WTC11 (cell line): ENCODE results near the gene RNU5B-1. TPM values are rescaled to one million over a fixed set of nuclear protein-coding genes. Genes with fewer than 3 reads are reported as not detected.

ENCODE experiments used
- ATAC-seq: fragments of 200-7000 bp; cut with Tn5 transposase; 2 replicates; pipeline ENCODE4 v1.10.0; 2021; ENCODE audit warnings: mild to moderate bottlenecking, moderate library complexity
- CTCF ChIA-PET: fragments of 300-600 bp; sonication (Branson Sonifier 250); formaldehyde crosslinking; loops from one replicate; lab custom pipeline; 2021; ENCODE audit warnings: antibody characterized with exemption; lab: Charles Lee
- POLR2A ChIA-PET: fragments of 350-600 bp; sonication (Branson Sonifier 250); formaldehyde crosslinking; loops from one replicate; lab custom pipeline; 2021; ENCODE audit warnings: antibody characterized with exemption; lab: Charles Lee
- DNase-seq: peaks from one replicate; pipeline ENCODE4 v3.0.0; 2021; ENCODE audit warnings: low spot score
- H3K27ac Mint-ChIP-seq: 2 replicates; pipeline ENCODE4 v1.8.0; 2021; ENCODE audit warnings: mixed read lengths
- H3K27me3 Mint-ChIP-seq: 2 replicates; pipeline ENCODE4 v1.8.0; 2021; ENCODE audit warnings: low read depth, mild to moderate bottlenecking, moderate library complexity, mixed read lengths
- H3K36me3 Mint-ChIP-seq: 2 replicates; pipeline ENCODE4 v1.8.0; 2021; ENCODE audit warnings: mixed read lengths
- H3K4me1 Mint-ChIP-seq: 2 replicates; pipeline ENCODE4 v1.8.0; 2022; ENCODE audit warnings: mixed read lengths
- H3K4me3 Mint-ChIP-seq: 2 replicates; pipeline ENCODE4 v1.8.0; 2021; ENCODE audit warnings: mild to moderate bottlenecking, moderate library complexity, mixed read lengths
- H3K9me3 Mint-ChIP-seq: 2 replicates; pipeline ENCODE4 v1.8.0; 2021; ENCODE audit warnings: mixed read lengths
- ELF4 ChIP-seq: sonication (generic); formaldehyde crosslinking; IDR thresholded peaks from 2 replicates; pipeline ENCODE4 v1.8.1; 2022; ENCODE audit warnings: low read depth, mild to moderate bottlenecking, moderate library complexity, missing genetic modification reagents
- EMX1 ChIP-seq: fragments of 250-450 bp; sonication (Bioruptor Pico); IDR thresholded peaks from 2 replicates; pipeline ENCODE4 v1.8.0; 2021; ENCODE audit warnings: mild to moderate bottlenecking
- GABPB1 ChIP-seq: sonication (generic); formaldehyde crosslinking; IDR thresholded peaks from 2 replicates; pipeline ENCODE4 v1.8.1; 2023; ENCODE audit warnings: mild to moderate bottlenecking, missing genetic modification reagents
- JAZF1 ChIP-seq: fragments of 250-450 bp; sonication (Bioruptor Pico); IDR thresholded peaks from 2 replicates; pipeline ENCODE4 v1.9.0; 2021; ENCODE audit warnings: moderate library complexity, mild to moderate bottlenecking, inconsistent platforms
- NR1H2 ChIP-seq: sonication (generic); formaldehyde crosslinking; IDR thresholded peaks from 2 replicates; pipeline ENCODE4 v1.9.0; 2021; ENCODE audit warnings: mild to moderate bottlenecking, moderate library complexity, missing genetic modification reagents
- NR3C1 ChIP-seq: sonication (generic); formaldehyde crosslinking; conservative IDR thresholded peaks from 2 replicates; pipeline ENCODE4 v1.8.1; 2023; ENCODE audit warnings: low read depth, mild to moderate bottlenecking, missing genetic modification reagents
- OVOL2 ChIP-seq: fragments of 250-450 bp; sonication (Bioruptor Pico); IDR thresholded peaks from 2 replicates; pipeline ENCODE4 v1.9.0; 2021; ENCODE audit warnings: mild to moderate bottlenecking, borderline replicate concordance
- PRDM15 ChIP-seq: sonication (generic); formaldehyde crosslinking; IDR thresholded peaks from 2 replicates; pipeline ENCODE4 v1.8.0; 2022; ENCODE audit warnings: missing genetic modification reagents
- SMAD4 ChIP-seq: sonication (generic); formaldehyde crosslinking; IDR thresholded peaks from 2 replicates; pipeline ENCODE4 v1.8.0; 2022; ENCODE audit warnings: mild to moderate bottlenecking, missing genetic modification reagents
- TEAD1 ChIP-seq: sonication (generic); formaldehyde crosslinking; IDR thresholded peaks from 2 replicates; pipeline ENCODE4 v1.8.0; 2022; ENCODE audit warnings: mild to moderate bottlenecking, missing genetic modification reagents
- ZNF263 ChIP-seq: sonication (generic); formaldehyde crosslinking; IDR thresholded peaks from 2 replicates; pipeline ENCODE4 v1.8.1; 2022; ENCODE audit warnings: low read depth, mild to moderate bottlenecking, moderate library complexity, missing genetic modification reagents
- ZNF396 ChIP-seq: fragments of 250-450 bp; sonication (Bioruptor Pico); IDR thresholded peaks from 2 replicates; pipeline ENCODE4 v1.8.0; 2021; ENCODE audit warnings: mild to moderate bottlenecking, moderate library complexity, borderline replicate concordance
- ZNF423 ChIP-seq: fragments of 250-450 bp; sonication (Bioruptor Pico); IDR thresholded peaks from 2 replicates; pipeline ENCODE4 v2.1.2; 2022; ENCODE audit warnings: mild to moderate bottlenecking, moderate library complexity
- ZNF671 ChIP-seq: fragments of 250-450 bp; sonication (Bioruptor Pico); IDR thresholded peaks from 2 replicates; pipeline ENCODE4 v1.8.0; 2021; ENCODE audit warnings: mild to moderate bottlenecking
- total RNA-seq: library from RNA; stranded (reverse); gene quantifications from 3 replicates; pipeline ENCODE4 v1.2.3, GENCODE V29; 2021
- TF ChIP-seq, protein P1 (sequence below): sonication (generic); formaldehyde crosslinking; IDR thresholded peaks from 2 replicates; pipeline ENCODE4 v1.8.1; 2023; ENCODE audit warnings: mild to moderate bottlenecking, missing genetic modification reagents
- TF ChIP-seq, protein P2 (sequence below): sonication (generic); formaldehyde crosslinking; IDR thresholded peaks from 2 replicates; pipeline ENCODE4 v1.8.1; 2022; ENCODE audit warnings: mild to moderate bottlenecking, moderate library complexity, missing genetic modification reagents
- TF ChIP-seq, protein P3 (sequence below): sonication (generic); formaldehyde crosslinking; IDR thresholded peaks from 2 replicates; pipeline ENCODE4 v1.8.0; 2022; ENCODE audit warnings: mild to moderate bottlenecking, missing genetic modification reagents

RNU5B-1 gene
- total RNA-seq, 1 experiment from 2014 or later: not detected

DNA sequence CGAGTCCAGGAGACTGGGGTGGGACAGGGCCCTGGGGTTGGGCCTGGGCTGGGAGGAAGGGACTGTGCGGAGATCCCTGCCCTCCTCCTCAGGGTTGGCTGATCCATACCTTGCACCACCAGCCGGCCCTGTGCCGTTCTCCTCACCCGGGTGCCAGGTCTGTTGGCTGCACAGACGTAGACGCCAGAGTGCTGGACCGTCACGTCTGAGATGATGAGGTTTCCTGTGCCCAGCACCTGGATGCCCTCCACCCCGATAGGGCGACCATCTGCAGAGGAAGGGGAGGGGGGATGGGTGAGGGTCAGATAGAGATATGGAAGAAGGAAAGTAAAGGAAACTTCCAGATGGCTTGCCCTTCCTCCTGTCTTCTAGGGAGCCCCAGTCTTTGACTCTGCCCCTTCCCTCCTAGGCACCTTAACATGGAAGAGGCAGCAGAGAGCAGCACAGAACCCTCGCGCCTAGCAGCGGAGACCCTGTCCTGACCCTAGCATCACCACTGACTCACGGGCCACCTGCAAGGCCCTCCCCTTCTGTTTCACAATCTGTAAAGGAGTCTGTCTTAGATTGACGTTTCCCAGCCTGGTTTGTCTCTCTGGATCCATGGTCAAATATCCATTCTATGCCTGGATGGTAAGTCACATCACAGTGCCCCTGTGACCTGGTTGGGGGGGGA lies 28.8 kb downstream of the RNU5B-1 start:
- no peak overlapping the region for H3K4me3 Mint-ChIP-seq
- CTCF ChIA-PET: interaction anchor here (0.6 to 9.4 kb wide), 2 partner anchors 15 to 51 kb away, joined by 3 to 64 read pairs; no protein-coding TSS in a partner anchor
- TF ChIP-seq, protein P1, sequence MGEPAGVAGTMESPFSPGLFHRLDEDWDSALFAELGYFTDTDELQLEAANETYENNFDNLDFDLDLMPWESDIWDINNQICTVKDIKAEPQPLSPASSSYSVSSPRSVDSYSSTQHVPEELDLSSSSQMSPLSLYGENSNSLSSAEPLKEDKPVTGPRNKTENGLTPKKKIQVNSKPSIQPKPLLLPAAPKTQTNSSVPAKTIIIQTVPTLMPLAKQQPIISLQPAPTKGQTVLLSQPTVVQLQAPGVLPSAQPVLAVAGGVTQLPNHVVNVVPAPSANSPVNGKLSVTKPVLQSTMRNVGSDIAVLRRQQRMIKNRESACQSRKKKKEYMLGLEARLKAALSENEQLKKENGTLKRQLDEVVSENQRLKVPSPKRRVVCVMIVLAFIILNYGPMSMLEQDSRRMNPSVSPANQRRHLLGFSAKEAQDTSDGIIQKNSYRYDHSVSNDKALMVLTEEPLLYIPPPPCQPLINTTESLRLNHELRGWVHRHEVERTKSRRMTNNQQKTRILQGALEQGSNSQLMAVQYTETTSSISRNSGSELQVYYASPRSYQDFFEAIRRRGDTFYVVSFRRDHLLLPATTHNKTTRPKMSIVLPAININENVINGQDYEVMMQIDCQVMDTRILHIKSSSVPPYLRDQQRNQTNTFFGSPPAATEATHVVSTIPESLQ: no peak
- TF ChIP-seq ZNF671 (CRISPR knock-in tag): no peak
- TF ChIP-seq, all 79 proteins: peak for 0
- Mint-ChIP-seq H3K4me1 (peaks cover 50% of the 10 kb centered on the region), H3K36me3 (peaks cover 18% of the 10 kb centered on the region), H3K27me3 (no peaks in the 10 kb centered on the region), H3K27ac (0 out of 2 replicates have a peak overlapping the region, but pooled peaks have one; percentile 19), H3K9me3 (no peaks in the 10 kb centered on the region)
- POLR2A ChIA-PET: no interaction called here
- no peak for DNase-seq
- ATAC-seq: no peak

GRCh38 chr15:65333856-65334255 lies 29.4 kb downstream of the RNU5B-1 start:
- DNase-seq (no peak), ATAC-seq (no peak)
- Mint-ChIP-seq H3K36me3 (peaks cover 16% of the 10 kb centered on the region), H3K4me1 (peaks cover 56% of the 10 kb centered on the region), H3K27me3 (no peaks in the 10 kb centered on the region), H3K27ac (0 out of 2 replicates have a peak overlapping the region, but pooled peaks have one; percentile 19), H3K9me3 (no peaks in the 10 kb centered on the region), H3K4me3 (no peak overlapping the region)
- TF ChIP-seq ZNF263 (CRISPR knock-in tag): no peak
- no peak for TF ChIP-seq ZNF396 (CRISPR knock-in tag)
- no peak for TF ChIP-seq EMX1 (CRISPR knock-in tag)
- TF ChIP-seq NR3C1 (CRISPR knock-in tag): no peak
- no peak for TF ChIP-seq TEAD1 (CRISPR knock-in tag)
- TF ChIP-seq SMAD4 (CRISPR knock-in tag): no peak
- no peak for TF ChIP-seq OVOL2 (CRISPR knock-in tag)
- no peak for TF ChIP-seq GABPB1 (CRISPR knock-in tag)
- TF ChIP-seq, protein P2, sequence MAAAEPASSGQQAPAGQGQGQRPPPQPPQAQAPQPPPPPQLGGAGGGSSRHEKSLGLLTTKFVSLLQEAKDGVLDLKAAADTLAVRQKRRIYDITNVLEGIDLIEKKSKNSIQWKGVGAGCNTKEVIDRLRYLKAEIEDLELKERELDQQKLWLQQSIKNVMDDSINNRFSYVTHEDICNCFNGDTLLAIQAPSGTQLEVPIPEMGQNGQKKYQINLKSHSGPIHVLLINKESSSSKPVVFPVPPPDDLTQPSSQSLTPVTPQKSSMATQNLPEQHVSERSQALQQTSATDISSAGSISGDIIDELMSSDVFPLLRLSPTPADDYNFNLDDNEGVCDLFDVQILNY (CRISPR knock-in tag): no peak
- ChIA-PET CTCF (interaction anchor here (0.6 to 9.4 kb wide), 3 partner anchors 15 to 69 kb away, joined by 3 to 64 read pairs (median 3); no protein-coding TSS in a partner anchor), POLR2A (no interaction called here)

GRCh38 chr15:65334586-65335231 lies 30.2 kb downstream of the RNU5B-1 start:
- Mint-ChIP-seq H3K9me3 (no peaks in the 10 kb centered on the region), H3K4me1 (peaks cover 63% of the 10 kb centered on the region), H3K36me3 (peaks cover 13% of the 10 kb centered on the region), H3K27me3 (no peaks in the 10 kb centered on the region), H3K27ac (0 out of 2 replicates have a peak overlapping the region, but pooled peaks have one; percentile 27), H3K4me3 (no peak overlapping the region)
- DNase-seq (no peak), ATAC-seq (peak; percentile 22)
- ChIA-PET CTCF (interaction anchor here (9.4 kb wide), 1 partner anchor 50 kb away, joined by 64 read pairs; no protein-coding TSS in a partner anchor), POLR2A (interaction anchor here (0.5 kb wide), 1 partner anchor 190 kb away, joined by 4 read pairs; no protein-coding TSS in a partner anchor)
- TF ChIP-seq JAZF1 (CRISPR knock-in tag) (no peak), ELF4 (no peak), PRDM15 (peak; percentile 87), NR1H2 (no peak), ZNF423 (CRISPR knock-in tag) (peak; percentile 62; the same call in 1 of the 2 replicates)
- TF ChIP-seq, protein P3, sequence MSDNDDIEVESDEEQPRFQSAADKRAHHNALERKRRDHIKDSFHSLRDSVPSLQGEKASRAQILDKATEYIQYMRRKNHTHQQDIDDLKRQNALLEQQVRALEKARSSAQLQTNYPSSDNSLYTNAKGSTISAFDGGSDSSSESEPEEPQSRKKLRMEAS (CRISPR knock-in tag): no peak
- TF ChIP-seq, protein P2 (CRISPR knock-in tag): no peak
